ENCODE data around the gene IFNW1.

DNA sequence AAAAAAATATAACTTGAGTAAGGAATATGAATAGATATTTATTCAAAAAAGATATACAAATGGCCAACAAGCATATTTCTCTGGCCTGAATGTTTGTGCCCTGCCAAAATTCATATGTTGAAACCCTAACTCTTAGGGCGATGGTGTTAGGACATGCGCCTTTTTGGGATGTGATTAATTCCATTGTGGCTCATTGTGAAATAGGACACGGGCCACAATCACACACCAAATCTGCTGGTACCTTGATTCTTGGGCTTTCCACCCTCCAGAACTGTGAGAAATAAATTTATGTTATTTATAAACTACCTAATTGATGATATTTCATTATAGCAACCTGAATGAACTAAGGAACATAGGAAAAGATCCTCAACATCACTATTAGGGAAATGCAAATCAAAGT, 30.5 kb upstream of the IFNW1 start:
- TF ChIP-seq EZH2 (IDR thresholded peaks at IDR 0.05; ENCODE audit: borderline replicate concordance): no peak
- TF ChIP-seq, protein P1, sequence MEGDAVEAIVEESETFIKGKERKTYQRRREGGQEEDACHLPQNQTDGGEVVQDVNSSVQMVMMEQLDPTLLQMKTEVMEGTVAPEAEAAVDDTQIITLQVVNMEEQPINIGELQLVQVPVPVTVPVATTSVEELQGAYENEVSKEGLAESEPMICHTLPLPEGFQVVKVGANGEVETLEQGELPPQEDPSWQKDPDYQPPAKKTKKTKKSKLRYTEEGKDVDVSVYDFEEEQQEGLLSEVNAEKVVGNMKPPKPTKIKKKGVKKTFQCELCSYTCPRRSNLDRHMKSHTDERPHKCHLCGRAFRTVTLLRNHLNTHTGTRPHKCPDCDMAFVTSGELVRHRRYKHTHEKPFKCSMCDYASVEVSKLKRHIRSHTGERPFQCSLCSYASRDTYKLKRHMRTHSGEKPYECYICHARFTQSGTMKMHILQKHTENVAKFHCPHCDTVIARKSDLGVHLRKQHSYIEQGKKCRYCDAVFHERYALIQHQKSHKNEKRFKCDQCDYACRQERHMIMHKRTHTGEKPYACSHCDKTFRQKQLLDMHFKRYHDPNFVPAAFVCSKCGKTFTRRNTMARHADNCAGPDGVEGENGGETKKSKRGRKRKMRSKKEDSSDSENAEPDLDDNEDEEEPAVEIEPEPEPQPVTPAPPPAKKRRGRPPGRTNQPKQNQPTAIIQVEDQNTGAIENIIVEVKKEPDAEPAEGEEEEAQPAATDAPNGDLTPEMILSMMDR (IDR thresholded peaks at IDR 0.05; ENCODE audit: poor library complexity): no peak
